ENCODE measurements around the gene RAB7B. TPM values are rescaled to one million over a fixed set of nuclear protein-coding genes. Genes with fewer than 3 reads are reported as not detected.

RAB7B gene
- total RNA-seq, 2 donors from 2014 or later: 0.57 to 1.2 TPM

- no peak overlapping the region for H3K27ac ChIP-seq
- no peak overlapping the region for H3K9ac ChIP-seq (ENCODE audit: low read depth in 2 of 2, low read length in 2 of 2)
- no peak overlapping the region for H3K4me3 ChIP-seq
- H3K36me3 ChIP-seq: no peaks in the 10 kb centered on the region
- H3K4me1 ChIP-seq: no peaks in the 10 kb centered on the region
- no peak for DNase-seq
- H3K9me3 ChIP-seq: no peaks in the 10 kb centered on the region
- intact Hi-C loops (cut with DNase I): no loop called here
- TF ChIP-seq CTCF (IDR thresholded peaks at IDR 0.05): no peak
- H3K27me3 ChIP-seq: no peaks in the 10 kb centered on the region
These were observed 22.8 kb downstream of the RAB7B start for GRCh38 chr1:205980237-205980870.

DNA sequence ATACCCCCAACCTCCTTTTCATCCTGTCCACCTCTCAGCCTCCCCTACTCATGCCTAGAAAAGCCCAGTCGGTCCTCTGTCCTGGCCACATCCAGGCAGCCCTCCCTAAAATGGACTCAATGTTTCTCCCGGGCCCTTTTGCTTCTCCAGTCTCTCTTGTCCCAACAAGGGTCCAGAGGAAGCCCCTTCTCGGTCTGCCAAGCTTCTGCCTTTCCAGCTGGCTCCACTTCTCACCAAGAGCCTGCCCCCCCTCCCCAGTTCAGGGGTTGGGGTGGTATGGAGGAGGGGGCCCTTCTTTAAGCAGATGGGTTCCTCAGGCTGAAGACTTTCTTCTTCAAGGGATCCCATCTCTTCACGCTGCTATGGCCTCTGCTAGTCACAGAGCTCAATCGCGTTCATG, 23.9 kb downstream of the RAB7B start:
- no peaks in the 10 kb centered on the region for H3K27me3 ChIP-seq
- DNase-seq: no peak
- no peaks in the 10 kb centered on the region for H3K9me3 ChIP-seq
- intact Hi-C loops (cut with DNase I): loop anchor here (10.0 kb wide), 1 partner anchor 314 kb away; no protein-coding TSS in a partner anchor
- no peak overlapping the region for H3K4me3 ChIP-seq
- no peaks in the 10 kb centered on the region for H3K4me1 ChIP-seq
- no peak for TF ChIP-seq CTCF (IDR thresholded peaks at IDR 0.05)
- no peak overlapping the region for H3K27ac ChIP-seq
- no peak overlapping the region for H3K9ac ChIP-seq (ENCODE audit: low read depth in 2 of 2, low read length in 2 of 2)
- H3K36me3 ChIP-seq: no peaks in the 10 kb centered on the region

GRCh38 chr1:205978676-205979075, 24.5 kb downstream of the RAB7B start:
- H3K27ac ChIP-seq: no peak overlapping the region
- no peak overlapping the region for H3K4me3 ChIP-seq
- TF ChIP-seq CTCF (IDR thresholded peaks at IDR 0.05): no peak
- intact Hi-C loops (cut with DNase I): loop anchor here (10.0 kb wide), 1 partner anchor 314 kb away; no protein-coding TSS in a partner anchor
- no peaks in the 10 kb centered on the region for H3K9me3 ChIP-seq
- DNase-seq: no peak
- no peaks in the 10 kb centered on the region for H3K36me3 ChIP-seq
- no peaks in the 10 kb centered on the region for H3K4me1 ChIP-seq
- H3K9ac ChIP-seq (ENCODE audit: low read depth in 2 of 2, low read length in 2 of 2): no peak overlapping the region
- no peaks in the 10 kb centered on the region for H3K27me3 ChIP-seq

DNA sequence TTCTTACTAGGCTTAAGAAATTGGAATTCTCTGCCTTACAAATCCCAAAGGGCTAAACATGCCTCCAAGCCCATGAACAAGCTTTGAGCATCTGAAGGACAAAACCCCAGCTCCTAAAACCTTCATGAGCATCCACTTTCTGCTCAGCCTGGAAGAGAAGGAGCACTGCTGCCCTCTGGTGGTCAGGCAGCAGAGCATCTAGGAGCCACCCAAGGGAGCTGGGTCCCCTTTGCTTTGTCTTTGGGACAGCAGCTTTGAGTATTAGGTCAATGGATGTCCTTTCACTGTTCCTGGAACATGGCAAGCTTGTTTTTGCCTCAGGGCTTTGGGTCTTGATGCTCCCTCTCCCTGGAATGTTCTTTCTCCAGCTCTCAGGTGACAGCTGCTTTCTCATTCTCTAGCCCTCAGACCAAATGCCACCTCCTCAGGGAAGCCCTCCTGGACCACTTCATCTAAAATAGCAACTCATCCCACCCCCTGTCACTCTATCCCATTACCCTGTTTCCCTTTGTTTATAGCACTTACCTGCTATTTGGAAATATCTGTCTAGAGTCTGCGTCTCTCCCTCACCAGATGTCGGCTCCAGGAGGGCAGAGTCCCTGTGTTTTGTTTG, 25.7 kb downstream of the RAB7B start:
- peak; percentile 64 for DNase-seq
- Histone ChIP-seq H3K9ac (ENCODE audit: low read depth in 2 of 2, low read length in 2 of 2) (no peak overlapping the region), H3K36me3 (no peaks in the 10 kb centered on the region), H3K4me1 (no peaks in the 10 kb centered on the region), H3K4me3 (no peak overlapping the region), H3K27ac (no peak overlapping the region), H3K9me3 (no peaks in the 10 kb centered on the region), H3K27me3 (no peaks in the 10 kb centered on the region)
- intact Hi-C loops (cut with DNase I): loop anchor here (2.0 to 10.0 kb wide), 3 partner anchors 59 to 313 kb away; no protein-coding TSS in a partner anchor
- TF ChIP-seq CTCF (IDR thresholded peaks at IDR 0.05): peak; percentile 98

DNA sequence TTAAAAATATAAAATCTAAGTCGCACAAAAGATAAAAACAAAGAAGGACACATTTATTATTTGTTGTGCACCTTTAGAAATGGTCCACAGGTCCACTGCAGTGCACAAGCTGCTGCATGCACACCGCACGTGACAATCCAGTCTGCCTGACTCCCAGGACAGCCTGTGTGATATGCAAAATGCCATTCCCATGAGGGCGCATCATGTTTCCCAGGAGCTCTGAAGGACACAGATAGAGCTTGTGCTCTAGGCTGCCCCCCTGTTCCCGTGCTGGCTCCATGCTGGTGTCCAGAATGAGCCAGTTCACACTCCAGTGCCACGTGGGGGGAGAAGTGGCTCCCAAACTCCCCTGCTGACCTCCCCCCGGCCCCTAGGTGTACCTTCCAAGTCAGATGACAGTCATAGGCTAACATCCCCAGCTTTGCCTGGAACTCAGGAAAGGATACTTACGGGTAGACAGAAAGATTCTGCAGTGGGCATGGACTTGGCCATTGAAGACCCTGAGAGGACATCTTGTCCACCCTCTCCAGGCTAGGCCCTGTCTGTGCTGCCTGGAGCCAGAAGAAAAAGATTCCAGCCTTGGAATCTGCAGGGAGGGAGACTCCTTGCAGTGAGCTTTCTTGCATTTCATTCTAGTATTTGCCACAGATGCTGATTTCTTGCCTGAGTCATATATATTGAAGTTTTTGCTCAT, 26.3 kb downstream of the RAB7B start:
- Histone ChIP-seq H3K36me3 (no peaks in the 10 kb centered on the region), H3K27me3 (no peaks in the 10 kb centered on the region), H3K4me3 (no peak overlapping the region), H3K9me3 (no peaks in the 10 kb centered on the region), H3K27ac (no peak overlapping the region), H3K4me1 (no peaks in the 10 kb centered on the region), H3K9ac (ENCODE audit: low read depth in 2 of 2, low read length in 2 of 2) (no peak overlapping the region)
- no peak for TF ChIP-seq CTCF (IDR thresholded peaks at IDR 0.05)
- intact Hi-C loops (cut with DNase I): loop anchor here (2.0 to 10.0 kb wide), 3 partner anchors 58 to 312 kb away; no protein-coding TSS in a partner anchor
- DNase-seq: no peak

Data from colonic mucosa (tissue), 4 donors.